GM18520 (cell line): ENCODE results near the gene AKT2.

Experiments
- ATAC-seq: cut with Tn5 transposase; IDR thresholded peaks from one replicate; pipeline ENCODE4 v1.9.1; 2021; ENCODE audit not compliant: unreplicated experiment

AKT2 gene

DNA sequence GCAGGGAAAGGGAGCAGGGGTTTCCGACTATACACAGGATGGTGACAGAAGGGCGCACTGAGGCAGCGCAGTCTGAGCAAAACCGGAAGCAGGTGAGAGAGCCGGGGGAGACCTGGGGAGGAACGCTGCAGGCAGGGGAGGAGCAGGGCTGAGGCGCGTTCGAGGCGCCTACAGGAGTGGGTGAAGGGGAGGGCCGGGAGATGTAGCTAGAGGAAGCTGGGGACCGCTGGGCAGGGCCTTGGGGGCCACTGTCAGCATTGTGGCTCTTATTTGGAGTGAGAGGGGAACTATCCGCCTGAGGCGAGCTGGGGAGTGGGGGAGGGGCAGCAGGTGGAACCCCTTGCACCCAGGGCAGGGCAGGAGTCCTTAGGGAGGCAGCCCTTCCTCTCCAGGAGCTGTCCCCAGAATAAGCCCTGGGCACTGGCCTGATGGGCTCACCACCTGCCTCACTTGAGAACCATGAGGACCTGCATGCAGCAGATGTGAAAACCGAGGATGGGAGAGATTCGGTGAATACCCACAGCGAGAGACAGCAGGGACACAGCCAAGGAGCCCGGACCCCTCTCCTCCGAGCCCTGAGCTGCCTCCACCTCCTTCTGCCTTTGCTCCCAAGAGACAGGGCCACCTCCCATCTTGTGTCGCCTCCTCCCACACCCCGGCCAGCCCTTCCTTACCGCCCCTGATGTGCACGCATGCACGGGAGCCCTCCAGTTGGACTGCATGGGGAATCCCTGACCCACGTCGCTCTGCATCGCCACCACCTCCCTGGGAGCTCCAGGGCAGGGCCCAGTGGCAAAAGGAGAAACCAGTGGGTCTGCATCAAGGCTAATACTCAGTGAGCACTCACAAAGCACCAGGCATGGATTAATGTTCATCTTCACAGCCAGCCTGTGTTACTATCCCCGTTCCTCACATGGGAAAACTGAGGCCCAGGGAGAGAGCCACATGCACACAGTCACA lies 10.3 kb downstream of the AKT2 start:
- no peak for ATAC-seq

DNA sequence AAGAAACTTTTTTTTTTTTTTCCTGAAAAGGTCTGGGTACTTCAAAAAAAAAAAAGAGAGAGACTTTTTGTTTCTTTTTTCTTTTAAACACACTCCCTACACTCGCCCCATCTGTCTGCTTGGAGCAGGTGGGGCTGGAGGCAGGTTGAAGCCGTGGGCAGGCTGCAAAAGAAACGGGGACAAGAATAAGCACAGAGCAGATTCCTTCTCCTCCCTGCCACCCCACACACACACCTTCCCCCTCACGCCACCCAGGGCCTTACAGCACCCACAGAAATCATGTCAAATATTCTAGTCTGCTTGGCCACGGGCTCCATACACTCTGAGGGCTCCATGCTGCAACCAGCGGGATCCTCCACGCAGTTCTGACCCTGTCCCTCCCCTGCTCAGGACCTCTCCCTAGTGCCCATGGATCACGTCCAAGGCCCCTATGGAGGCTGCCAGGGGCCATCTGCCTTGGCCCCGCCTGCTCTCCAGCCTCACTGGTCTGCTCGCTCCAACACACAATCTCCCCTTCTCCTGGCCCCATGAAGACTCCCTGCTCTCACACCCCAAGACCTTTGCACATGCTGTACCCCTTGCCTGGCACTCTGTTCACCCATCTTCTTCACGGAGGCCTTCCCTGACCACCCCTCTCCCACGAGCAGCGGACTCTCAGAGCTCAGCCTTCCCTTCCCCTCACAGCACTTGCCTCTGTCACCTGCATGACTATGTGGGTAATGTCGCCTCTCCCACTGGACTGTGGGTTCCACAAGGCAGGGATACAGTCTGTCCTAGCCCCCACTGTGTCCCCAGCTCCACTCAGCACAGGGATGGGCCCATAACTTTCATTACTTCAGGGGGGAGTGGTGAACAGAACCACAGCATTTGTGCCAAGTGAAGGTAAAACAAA lies 11.4 kb downstream of the AKT2 start:
- ATAC-seq: no peak

DNA sequence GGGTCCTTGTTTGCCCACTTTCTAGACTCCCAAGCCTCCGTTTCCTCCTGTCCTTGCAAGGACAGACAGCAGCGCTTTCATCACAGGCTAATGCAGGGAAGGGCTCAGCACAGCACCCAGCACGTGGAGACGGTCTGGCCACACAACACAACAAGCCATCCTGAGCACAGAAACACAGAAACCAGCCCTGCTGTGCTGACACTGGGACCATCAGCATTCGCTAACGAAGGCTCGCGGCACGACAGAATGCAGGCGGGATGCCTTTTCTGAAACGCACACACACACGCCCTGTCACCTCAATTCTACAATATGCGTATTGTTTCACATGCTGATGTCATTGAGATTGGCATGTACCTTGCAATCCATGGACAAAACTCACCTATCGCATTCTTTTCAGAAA lies 12.9 kb downstream of the AKT2 start:
- ATAC-seq: no peak

DNA sequence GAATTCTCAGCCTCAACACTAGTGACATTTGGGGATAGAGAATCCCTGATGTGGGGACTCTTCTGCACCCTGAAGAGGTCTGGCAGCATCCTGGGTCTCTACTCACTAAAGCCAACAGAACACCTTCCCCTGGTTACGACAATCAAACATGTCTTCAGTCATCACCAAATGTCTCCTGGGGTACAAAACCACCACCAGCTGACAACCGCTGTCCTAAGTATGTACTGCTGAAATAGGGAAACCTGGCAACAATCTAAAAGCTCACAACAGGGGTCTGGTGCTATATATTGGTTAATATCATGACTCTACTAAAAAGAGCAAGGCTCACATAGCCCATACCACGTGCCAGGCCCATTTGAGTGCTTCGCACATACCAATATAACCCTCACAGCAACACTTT lies 13.4 kb downstream of the AKT2 start:
- ATAC-seq: no peak

DNA sequence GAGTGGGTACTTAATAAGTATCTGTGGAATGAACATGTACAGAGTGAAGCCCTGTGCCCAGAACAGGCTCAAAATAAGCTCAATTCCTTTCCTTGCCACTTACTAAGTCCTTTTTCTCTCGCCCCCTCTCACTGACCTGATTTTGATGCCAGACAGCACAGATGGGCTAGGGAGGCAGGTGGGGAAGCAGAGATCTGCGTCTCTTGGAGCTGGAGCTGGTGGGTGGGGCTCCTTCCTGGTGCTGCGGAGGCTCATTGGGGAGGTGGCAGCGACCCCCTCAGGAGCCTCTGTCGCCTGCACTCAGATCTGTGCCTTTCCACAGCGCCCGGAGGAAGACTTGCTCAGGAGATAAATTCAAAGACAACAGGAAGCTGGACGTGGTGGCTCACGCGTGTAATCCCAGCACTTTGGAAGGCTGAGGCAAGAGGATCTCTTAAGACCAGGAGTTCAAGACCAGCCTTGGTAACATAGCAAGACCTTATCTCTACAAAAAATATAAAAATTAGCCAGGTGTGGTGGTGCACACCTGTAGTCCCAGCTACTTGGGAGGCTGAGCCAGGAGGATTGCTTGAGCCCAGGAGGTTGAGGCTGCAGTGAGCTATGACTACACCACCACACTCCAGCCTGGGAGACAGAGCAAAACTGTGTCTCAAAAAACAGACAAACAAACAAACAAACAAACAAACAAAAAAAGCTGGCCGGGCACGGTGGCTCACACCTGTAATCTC lies 14.6 kb downstream of the AKT2 start:
- no peak for ATAC-seq

DNA sequence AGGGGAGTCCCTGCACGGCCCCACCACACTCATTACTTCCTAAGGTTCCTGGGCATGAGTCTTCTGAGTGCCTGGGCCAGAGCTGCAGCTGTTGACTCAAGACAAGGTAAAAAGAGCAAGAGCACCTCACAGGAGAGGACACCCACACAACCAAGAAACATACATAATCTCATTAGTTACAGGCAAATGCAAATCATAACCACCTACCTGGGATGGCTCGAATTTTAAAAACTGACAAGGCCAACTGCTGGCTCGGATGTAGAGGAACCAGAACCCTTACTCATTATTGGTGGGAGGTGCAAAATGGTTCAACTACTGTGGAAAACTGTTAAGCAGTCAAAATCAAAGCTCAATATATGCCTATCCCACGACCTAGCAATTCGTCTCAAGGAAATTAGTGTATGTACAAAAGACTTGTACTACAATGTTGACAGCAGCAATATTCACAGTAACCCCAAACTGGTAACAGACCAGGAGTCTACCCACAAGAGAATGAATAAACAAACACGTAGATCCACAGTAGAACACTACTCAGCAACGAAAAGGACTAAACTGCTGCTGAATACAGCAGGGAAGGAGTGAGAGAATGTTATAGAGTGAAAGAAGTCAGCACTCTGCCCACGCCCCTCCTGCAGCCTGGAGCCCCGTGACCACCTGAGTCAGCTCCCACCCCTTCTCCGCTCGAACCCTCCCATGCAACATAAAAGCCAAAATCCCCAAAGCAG lies 15.8 kb downstream of the AKT2 start:
- ATAC-seq: no peak

DNA sequence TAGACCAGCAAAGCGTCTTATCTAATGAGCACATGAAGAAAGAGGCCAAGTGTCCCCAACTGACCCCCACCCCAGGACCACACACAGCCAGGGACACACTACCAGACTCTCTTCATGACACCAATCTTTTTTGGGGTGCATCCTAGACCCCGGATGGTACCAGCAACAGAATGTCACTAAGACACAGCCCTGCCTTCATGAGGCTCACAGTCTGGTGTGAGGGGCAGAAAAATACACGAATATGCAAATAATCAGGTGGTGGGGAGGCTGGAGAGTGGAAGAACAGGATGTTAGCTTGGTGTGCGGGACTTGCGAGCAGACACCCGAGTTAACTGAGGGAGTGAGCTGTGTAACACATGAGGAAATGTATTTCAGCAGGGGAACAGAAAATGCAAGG lies 17.5 kb downstream of the AKT2 start:
- no peak for ATAC-seq

DNA sequence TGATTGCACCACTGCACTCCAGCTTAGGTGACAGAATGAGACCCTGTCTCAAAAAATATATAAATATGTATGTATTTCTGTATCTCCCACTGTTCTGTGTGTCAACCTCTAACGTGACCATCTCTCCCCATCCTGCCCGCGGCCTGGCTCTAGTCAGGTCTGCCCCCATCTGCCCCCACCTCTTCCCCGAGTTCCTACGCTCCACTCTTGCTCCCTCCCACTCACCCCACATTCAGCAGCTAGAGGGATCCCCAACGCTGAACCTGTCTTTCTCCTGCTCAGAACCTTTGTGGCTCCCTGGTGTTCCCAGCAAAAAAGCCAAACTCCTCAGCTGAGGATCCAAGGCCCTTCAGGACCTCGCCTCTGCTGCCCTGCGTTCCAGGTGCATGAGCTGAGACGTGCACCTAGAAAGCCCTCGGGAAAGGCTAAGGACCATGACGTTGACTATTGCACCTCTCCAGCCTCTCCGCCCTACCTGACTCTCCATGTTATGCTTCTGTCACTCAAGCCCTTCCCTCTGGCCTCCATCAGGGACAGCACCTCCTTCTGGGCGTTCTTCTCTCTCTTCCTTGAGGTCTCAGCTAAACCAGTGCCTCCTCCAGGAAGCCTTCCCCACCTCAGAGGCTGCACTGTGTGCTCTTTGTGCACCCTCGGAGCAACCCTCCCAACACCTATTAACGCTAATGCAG lies 18.1 kb downstream of the AKT2 start:
- ATAC-seq: no peak

DNA sequence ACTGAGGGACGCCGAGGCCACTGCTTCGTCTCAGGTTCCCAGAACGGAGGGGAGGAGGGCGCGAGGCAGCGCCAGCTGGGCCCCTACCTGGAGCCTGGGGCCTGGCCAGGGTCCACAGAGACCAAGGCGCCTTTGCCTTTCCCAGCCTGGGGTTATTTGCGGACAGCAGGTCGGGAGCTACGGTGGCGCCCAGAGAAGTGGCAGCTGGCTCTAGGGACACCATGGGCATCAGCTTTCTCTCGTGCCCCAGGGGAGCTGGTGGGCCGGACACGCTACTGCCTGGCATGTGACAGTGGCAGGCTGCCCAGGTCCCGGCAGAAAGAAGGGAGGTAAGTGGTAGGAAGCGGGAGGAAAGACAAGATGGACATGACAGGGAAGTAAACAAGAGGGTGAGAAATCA lies 19.0 kb downstream of the AKT2 start:
- ATAC-seq: no peak

DNA sequence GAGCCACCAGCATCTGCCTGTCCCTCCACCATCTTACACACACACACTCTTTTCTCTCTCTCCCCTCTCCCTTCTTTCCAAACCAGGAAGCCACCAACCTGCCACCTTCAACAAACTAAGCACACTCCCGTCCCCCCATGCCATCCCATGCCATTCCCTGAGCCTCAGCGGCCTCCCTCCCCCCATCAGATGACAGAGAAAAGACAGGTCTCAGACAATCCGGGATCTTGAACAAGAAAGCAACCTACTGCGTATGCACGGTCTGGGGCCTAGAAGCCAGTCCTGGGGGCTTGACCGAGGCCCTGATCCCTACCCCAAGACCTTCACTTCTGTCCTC lies 19.4 kb downstream of the AKT2 start:
- no peak for ATAC-seq

DNA sequence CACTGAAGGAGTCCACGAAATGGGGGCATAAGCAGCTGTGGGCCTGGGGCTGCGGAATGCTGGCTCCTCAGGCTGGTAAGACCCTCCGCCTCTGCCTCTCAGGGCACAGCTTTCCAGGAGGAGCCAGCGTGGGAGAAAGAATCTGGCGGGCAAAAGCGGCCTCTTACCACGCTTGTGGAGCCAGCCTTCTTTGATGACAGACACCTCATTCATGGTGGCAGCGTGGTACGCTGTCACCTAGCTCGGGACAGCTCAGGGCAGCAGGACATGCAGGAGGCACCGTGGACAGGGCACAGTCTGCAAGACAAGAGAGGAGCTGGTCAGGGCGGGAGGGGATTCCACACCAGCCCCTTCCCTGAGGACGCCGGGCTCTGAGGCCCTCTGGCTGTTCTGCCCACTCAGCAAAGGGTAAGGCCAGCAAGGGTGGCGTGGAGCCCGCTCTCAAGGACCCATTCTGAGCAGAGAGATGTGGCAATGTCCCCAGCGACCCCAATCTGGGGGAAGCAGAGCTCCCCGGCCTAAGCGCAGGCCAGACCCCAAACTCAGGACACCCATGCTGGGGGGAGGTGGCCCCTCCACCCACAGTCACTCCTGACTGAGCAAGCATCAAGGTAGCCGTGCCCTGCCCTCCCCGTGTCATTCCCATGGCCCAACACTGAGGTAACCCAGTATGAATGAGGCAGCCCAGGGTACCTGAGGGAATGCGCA lies 19.9 kb downstream of the AKT2 start:
- no peak for ATAC-seq

DNA sequence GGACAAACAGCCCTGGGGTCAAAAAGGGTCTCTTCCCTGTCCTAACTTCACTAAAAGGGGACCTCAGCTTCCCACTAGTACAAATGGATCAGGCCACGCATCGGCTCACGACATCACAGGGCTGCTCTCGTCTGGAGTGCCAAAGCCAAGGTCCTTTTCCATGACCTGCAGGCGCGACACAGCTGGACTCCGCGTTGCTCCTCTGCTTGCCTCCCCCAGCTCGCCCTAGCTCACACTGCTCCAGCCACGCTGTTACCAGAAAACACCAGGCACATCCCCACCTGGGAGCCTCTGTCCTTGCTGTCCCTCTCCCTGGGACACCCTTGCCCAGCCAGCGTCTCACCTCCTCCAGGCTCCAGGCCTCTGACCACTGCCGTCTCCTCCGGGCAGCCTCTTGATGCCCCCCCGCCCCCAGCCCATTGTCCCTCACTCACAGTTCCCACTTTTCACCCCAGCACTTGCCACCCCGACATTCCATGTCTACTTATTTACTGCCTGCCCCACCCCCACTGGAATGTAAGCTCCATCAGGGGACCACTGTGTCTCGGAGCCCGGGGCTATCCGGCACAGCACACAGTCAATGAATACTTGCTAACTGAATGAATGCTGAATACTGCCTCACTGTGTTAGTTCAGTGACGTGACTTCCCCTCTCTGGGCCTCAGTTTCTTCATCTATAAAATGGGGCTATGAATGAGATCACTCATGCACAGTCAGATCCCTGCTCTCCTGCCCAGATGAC lies 20.7 kb downstream of the AKT2 start:
- no peak for ATAC-seq

DNA sequence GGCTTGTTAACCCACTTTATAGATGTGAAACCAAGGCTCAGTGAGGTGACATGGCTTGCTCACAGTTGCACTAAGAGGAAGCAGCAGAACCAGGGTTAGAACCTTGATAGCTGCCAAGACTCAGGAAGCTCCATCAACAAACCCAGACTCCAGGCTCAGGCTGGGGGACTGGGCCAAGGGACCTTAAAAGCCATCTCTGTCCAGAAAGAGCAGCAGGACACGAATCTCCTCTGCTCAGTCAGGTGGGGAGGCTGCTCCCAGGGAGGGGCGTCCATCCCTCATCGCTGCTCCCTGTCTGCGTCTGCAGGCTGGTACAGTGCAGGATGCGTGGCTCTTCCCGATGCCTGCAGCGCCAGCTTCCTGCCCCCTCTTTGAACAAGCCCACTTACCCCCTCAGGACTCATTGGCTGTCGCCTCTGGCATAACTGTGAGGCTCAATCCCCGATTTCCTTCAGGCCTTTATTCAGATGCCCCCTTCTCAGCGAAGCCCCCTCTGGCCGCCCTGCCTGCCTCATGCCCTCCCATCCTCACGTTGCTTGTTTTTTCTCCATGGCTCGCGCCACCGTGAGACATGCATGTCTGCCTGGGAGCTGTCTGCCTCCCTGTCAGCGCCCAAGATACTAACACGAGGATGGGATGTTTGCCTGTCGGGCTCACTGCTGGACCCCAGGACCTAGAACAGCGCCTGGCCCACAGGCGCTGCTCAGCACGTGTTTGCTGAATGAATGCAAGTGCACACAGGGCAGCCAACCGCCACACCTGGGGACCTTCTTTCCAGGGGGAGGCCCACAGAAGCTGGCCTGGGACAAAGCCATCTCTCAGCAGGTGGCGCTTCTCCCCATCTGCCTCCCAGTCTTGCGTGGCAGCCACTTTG lies 21.5 kb downstream of the AKT2 start:
- no peak for ATAC-seq

DNA sequence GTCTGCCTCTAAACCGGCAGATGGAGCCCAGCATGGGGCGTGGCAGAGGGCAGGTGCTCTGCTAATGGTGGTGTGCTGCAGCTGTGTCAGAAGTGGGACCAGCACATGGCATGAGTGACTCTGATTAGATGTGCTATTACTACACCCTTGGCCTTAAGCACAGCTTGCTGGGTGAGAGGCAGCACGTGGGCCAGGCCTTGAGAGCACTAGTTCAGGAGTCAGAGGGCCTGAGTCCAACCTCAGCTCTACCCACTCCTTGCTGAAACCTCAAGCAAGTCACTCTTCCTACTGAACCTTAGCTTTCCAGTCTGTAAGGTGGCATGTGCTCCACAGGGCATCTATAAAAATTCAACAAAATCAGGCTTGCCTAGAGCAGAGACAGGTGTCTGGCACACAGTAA lies 22.7 kb downstream of the AKT2 start:
- ATAC-seq: no peak

DNA sequence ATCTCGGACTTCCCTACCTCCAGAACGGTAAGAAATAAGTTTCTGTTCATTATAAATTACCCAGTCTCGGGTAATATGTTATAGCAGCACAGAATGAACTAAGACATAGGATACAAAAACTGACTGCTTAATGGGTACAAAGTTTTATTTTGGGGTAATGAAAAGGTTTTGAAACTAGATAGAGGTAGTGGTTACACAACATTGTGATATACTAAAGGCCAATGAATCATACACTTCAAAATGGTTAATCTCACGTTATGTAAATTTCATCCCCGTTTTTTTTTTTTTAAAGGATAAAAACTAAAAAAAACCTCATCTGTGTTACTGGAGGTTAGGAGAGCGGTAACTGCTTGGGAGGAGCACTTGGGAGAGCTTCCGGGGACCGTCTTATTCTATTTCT lies 23.5 kb downstream of the AKT2 start:
- no peak for ATAC-seq

DNA sequence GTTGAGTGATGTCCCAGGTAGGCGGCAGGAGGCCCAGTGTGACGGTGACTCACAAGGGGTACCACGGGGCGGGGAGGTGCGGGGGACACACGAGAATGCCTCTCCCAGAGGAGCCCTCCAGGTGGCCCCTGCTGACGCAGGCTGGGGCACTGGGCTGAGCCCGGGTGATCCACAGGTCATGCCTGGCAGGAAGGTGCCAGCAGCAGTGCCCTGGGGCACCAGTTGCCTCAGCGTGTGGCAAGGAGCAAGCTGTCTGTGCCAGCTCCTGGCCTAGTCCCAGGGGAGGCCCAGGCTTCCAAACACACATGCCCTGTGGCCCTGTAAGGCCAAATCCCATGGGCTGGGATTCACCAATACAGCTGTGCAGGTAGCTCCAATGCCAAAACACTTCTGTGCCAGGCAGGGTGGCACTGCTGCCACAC lies 28.0 kb downstream of the AKT2 start:
- no peak for ATAC-seq

DNA sequence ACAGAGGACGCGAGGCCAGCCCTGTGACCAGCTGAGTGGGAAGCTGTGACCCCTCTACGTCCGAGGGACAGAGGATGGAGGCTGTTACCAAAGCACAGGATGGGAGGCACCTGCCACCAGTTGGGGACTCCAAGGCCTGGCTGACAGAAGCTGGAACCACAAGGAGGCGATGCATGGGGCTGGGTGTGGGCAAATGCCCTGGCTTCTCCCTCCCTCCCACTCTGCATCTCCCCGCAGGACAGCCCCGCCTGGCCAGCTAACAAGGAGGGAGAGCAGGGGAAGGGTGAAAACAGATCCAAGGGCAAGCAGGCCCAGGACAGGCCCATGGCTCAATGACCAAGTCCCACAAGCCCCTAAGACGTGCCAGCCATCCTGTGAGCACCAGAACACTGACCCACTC lies 28.6 kb downstream of the AKT2 start:
- ATAC-seq: no peak

DNA sequence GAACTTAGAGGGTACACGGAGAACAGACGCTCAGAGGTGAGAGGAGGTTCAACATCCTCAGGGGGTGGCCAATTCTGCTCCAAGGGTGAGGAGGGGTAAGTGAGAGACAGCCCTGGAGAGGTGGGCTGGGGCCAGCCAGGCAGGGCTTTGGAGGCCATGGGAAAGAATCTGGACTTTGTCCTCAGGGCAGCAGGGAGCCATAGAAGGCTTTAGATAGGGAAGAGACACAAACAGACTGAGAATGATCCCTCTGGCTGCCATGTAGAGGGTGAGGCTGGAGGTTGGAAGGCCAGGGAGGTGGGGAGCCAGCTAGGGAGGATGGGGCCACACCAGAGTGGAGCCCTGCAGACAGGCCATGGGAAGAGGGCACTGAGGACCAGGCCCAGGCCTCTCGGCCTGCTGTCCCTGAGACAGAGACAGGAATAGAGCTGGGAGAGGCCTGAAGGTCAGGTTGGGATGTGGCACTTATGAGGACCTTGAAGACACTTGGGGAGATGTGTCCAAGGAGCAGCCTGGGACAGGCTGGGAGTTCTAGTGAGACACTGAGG lies 29.5 kb downstream of the AKT2 start:
- no peak for ATAC-seq
